Measurements from ENCODE around the gene ARHGAP18.
A peak's percentile ranks its signal among the peaks of the same experiment; 100 is the strongest.

Gene ARHGAP18

DNA sequence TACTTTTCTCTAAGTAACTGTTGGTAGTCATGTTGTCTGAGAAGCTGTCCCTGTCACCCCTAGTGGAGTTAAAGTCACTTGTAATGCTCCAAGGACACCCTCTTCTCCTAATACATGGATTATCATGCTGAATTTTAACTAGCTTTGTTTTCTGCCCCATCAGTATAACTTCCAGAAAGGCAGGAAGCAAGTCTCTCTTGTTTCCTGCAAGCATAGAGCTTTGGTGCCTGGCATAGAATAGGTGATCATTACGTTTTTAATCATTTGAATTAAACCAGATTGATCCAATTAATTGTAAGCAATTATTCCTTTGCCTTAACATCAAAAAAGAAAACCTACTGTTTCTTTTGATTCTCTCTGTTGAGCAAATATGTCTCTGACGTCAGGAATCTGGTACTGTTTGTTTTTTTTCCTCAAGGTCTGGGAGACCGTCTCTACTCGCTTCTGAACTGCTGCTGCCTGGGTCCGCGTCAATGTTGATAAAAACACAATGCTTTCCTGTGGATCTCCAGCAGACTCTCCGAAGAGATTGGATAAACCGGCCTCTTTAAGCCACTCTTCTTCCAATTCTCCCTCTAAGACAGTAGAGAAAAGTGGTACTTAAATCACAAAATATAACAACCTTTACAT, 71.8 kb downstream of the ARHGAP18 start:
- no peak for DNase-seq

DNA sequence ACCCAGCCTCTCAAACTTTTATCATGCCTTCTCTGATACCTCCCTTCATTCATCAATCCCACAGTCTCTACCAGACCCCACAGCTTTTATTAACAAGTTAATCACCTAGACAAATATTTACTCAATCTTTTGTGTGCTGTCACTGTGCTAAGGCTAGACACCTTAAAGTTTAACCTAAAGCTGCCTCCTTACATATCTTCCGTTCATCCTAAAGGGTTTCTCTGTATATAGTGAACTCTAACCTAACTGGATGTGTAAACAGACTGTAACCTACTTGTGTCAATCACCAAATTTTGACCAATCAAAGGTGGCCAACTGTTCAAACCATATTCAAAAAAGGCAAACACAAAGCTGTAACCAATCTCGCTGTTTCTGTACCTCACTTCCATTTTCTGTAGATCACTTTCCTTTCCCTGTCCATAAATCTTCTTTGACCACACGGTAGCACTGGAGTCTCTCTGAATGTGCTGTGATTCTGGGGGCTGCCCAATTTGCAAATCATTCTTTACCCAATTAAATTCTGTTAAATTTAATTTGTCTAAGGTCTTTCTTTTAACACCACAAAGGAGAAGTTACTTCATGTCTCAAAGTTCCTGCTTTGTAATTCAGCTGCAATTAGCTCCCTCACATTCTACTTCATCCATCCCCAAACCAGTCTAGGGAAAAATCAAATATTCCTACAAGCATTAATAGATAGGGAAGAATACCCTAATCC, 72.5 kb downstream of the ARHGAP18 start:
- DNase-seq, result no peak

DNA sequence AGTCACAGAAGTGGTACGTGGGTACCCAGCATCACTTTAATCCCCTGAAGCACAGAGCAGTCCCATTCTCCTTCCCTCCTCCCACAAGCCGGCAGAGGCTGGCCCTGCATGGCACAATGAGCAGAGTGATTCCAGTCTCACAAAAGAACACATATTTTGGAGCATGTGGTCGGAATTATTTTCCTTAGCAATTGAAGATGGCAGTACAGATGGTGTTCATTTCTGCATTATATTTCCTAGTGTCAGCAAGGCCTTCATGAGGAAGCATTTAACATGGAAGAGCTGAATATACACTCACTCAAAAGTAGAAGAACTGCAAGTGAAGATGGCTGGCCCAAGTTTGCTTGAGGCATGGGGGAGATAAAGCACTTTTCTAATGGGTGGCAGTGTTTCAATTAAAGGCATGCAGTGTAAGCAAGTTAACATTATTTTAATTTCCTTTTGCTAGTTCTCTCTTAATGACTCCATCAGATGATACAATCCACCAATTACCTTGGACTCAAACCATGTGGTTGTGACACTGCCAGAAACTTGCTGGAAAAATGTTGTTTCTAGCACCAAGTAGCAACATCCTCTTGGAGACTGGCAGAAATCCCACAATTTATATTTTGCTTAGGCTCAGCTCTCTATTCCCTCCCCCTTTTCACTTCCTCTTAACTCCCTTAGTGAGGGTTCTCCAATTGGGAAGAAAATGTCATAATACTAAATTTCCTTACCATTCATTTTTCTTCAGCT, 74.4 kb downstream of the ARHGAP18 start:
- DNase-seq, result no peak

DNA sequence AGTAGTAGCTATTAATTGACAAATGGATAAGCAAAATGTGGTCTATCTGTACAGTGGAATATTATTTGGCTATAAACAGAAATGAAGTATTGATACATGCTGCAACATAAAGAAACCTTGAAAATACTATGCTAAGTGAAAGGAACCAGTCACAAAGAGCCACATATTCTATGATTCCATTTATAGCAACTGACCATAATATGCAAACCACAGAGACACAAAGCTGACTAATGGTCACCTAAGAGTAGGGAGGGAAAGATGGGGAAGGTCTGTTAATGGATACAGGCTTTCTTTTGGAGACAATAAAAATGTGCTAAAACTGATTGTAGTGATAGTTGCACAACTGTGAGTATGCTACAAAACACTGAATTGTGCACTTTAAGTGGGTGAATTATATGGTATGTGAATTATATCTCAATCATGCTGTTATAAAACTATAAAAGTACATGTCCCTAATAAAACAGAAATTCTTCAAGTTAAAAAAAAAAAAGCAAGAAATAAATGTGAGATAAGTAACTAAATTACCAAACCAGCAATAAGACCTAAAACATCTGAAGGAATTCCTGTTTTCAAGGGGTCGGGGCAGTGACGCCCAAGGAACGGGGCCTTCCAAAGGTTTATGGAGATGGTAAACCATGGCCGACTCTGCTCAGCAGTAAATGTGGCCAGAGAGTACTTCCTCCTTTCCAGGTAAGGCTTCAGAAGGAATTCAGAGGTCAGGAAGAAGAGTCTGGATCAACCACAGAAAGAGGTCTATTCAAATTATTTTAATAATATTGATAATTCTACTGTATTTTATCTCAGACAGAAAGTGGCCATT, 75.4 kb downstream of the ARHGAP18 start:
- DNase-seq, result no peak

DNA sequence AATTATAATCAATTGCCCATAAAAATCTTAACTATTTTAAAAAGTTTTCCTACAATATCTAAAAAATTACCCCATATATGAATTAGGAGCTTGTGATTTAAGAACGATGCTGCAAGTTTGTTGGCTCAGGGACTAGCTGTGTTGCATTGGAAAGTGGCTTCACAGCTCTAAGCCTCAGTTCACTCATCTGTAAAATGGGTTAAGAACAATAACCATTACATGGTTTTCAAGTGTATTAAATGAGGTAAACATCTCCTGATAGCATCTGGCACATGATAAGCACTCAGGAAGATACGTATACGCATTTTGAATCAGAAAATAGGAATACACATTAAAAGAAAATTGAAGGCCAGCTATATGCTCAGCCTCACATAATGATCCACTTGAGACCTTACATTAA, 76.4 kb downstream of the ARHGAP18 start:
- DNase-seq, result no peak

DNA sequence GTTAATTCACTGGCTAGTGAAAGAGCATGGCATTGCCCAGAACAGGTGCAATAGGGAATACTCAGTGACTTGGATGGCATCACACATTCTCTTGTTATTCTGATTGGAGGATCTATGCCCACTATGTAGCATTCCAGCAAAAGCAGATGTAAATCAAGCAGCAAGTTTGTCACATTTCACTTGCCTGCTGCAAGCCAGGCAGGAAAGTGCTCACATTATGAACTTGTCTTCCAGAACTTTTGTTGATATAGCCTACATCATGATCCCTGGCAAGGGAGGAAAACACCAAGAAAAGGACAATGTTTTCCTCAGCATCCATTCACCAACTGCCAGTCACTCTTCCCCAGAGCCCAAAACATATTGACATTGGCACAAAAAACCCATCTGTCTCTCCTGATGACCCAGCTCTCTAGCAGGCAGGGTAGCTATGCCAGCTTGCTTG, 77.8 kb downstream of the ARHGAP18 start:
- DNase-seq, result no peak

DNA sequence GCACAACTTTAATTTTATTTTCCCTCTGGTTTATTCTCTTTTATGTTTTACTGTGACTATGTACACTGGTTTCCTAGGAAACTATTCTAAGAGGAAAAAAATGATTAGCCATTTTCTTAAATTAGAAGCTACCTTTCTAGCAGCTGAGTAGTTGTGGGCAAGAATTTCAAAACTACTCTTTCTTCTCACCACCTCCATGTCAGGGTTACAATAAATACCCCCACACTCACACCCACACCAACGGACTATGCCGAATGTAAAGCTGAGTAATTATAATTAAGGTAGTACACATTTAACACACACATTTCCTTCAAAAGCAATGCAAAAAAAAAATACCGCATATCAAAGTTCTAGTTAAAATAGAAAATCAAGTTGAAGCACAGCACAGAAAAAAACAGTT, 78.9 kb downstream of the ARHGAP18 start:
- DNase-seq, result no peak

DNA sequence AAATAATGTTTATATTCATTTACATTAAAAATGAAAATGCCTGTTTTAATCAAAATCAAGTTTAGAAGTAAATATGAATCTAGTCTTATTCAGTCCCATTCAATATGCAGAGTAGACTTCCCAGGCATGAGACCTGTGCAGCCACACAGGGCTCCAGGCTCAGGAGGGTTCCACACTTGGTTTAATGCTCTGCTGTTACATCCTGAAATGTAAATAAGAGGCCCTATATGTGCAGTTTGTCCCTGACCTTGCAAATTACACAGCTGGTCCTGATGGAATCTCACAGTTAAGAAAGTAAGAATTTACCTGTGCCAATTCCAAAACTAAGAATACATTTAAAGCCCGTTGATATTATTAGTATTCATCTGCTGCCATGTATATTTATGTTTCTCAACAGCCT, 79.4 kb downstream of the ARHGAP18 start:
- no peak for DNase-seq

DNA sequence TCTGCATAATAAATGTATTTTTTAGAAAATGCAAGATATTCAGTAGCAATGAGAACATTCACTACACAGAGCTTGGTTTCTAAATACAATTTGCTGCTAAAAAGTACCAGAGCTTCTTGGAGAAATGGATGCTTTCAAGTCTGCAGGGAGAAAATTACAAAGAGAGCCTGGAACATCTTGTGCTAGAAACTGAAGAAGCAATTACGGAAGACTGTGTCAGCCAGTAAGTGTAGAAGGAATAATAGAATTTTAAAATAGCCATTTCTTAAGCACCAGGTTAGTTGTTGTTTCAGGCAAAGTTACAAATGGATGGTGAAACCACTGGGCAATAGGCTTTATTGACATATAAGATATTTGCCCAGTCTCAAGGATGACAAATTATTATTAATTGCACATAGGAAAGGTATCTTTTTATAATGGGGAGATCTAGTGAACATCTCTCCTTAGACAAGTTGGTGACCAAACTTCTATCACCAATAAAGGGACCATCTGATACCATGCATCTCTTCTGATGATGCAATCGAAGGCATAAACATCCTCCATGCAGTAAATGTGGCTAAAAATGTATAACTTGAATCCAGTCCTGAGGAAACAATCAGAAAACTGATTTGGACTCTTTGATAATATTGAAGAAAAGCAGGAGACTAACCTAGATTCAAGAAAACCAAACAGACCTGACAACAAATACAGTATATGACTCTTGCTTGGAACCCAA, 81.7 kb downstream of the ARHGAP18 start:
- DNase-seq, result no peak

DNA sequence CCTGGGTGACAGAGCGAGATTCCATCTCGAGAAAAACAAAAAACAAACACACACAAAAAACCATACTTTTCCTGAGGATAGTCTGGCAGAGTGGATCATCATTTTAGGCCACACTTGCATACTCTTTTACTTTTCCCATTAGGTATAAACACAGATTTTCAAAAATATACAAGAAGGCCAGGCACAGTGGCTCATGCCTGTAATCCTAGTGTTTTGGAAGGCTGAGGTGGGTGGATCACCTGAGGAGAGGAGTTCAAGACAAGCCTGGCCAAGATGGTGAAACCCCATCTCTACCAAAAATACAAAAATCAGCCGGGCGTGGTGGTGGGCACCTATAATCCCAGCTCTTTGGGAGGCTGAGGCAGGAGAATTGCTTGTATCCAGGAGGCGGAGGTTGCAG, 85.5 kb downstream of the ARHGAP18 start:
- peak in 1 of 2 donors; percentile 14 for DNase-seq

DNA sequence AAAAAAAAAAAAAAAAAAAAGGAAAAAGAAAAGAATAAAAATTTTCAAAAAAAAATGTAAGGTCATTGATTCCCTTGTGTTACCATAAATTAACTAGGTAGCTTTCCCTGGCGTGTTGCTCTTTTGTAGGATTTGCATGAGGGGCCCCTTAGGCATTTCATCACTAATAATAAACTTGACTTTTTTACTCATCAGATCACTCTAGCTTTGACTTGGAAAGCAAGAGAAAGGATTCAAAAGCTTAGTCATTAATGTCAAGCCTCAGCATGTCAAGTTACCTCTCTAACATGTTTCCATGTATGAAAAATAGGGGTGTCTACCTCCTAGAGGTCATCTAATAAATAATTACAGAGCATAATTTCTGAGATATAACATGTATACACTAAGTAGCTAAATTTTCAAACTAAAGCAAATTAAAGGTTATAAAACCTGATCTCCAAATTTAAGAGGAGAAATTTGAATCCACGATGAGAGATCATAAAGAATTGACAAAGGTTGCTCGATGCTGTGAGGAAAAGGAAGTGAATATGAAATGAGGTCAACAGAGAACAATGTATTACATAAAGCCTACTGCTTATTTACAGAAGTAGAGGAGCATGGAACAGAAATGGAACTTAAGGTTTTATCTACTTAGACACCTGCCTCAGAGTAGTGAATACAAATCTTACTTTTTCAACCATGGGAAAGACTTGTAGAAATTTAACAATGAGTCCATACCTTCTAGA, 86.8 kb downstream of the ARHGAP18 start:
- DNase-seq, result no peak

DNA sequence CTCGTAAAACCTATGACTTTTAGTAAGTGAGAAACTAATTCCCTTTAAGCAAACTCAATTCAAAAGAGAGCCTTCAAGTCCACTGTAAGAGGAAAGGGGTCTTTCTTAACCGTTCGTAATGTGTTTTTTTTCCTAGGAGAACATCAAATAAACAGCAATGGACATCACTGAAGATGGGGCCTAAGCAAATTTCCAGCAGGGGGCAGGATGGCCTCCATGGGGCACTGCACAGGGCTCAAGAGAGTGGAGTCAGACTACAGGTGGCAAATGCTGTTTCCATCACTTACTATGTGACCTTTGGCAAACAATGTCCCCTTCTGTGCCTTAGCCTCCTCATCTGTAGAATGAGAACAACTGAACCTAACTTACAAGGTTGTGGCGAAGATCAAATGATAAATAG, 88.7 kb downstream of the ARHGAP18 start:
- DNase-seq, result peak; percentile 40 to 42

DNA sequence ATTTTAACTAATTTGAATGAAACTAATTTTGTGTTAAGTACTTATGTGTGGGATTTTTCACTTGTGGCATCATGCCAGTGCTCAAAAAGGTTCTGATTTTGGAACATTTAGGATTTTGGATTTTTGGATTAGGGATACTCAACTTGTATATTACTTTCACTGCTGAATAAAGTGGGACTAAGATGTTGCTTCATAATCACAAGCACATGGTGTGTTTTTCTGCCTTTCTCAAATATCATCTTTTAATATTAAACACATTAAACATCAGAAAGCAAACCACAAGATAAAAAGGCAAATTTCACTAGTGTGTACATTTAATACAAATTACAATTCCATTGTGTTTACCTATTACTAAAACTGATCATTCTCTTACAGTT, 89.8 kb downstream of the ARHGAP18 start:
- no peak for DNase-seq

DNA sequence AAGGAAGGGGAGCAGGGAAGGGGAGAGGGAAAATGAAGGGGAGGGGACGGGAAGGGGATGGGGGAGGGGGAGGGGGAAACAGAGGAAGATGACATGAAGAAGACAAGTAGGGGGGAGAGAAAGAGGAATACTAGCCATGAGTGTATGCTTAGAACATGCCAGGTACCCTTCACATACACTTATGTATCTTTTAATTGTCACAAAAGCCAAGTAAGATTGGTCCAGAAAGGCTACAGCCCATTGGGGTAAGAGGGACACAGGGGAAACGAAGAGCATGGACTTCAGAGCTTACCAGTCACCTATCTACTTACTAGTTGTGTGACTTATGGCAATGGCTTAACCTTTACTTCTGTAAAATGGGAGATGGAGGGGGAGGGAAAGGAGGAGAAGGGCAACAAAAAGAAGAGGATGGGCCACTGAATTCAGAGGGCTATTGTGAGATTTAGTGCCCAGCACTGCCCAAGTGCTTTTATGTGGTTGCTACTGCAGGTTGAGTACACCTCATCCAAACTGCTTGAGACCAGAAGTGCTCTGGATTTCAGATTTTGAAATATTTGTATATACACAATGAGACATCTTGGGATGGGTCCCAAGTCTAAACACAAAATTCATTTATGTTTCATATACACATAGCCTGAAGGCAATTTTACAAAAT, 90.3 kb downstream of the ARHGAP18 start:
- DNase-seq, result no peak

DNA sequence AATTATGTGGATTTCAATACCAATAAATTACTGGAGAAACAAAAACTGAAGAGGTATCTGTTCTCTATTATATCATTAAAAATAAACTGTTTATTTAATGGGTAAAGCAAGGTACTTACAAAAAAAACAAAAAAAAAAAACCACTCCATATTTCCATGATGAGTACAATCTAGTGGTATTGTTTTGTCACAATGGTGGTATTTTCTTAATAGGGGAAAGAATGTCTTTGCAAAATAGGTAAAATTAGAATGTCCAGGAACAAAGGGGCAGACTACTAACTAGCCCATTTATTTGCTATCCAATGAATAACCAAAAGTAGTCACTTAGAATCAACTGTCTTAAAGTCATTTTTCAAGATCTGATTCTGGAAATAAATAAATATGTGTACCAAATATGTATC, 92.0 kb downstream of the ARHGAP18 start:
- no peak for DNase-seq

DNA sequence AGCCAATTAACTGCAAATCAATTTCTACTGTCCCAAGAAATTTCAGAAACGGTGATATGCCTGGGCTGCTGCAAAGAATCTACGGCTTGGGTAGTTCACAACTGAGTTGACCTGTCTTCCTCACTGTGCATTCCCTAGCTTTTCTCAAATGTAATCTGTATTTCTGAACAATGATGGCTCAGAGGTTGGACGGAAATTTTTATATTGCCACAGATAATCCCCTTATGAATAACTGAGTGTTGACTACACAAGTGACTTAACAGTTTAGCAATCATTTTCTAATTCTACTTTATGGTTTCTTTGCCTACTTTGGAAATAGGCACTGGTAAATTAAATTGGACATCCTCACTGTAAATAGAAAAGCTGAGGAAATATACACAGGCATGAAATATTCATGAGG, 94.5 kb downstream of the ARHGAP18 start:
- DNase-seq, result no peak

DNA sequence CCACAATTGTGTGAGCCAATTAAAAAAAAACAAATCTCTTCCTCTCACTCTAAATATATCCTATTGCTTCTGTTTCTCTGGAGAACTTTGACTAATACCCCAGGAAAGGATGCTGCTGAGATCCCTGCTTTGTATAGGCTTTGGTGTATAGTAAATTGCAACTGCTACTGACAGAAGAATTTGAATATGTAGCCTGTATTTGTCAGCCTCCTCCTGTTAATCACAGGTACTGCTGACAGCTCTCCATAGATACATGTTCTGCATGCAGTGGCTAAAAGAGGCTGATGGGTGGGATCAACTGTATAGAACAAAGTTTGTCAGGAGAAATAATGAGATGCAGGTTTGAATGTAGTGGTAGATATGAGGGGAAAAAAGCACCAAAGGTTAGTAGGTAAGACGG, 95.0 kb downstream of the ARHGAP18 start:
- no peak for DNase-seq

DNA sequence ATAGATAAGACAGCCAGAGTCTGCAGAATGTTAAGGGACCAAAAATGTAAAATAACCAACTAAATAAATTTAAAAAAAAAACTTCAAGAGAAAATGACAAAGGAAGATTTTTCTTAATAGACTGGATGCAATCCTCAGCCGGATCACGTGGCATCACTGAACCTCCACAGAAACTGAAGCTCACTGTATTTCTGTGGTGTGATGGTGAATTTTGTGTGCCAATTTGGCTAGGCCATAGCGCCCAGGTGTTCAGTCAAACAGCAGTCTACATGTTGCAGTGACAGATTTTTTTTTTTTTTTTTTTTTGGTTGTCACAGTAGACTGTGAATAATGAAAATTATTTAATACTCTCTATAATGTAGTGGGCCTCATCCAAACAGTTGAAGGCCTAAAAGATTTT, 95.5 kb downstream of the ARHGAP18 start:
- DNase-seq, result no peak

DNA sequence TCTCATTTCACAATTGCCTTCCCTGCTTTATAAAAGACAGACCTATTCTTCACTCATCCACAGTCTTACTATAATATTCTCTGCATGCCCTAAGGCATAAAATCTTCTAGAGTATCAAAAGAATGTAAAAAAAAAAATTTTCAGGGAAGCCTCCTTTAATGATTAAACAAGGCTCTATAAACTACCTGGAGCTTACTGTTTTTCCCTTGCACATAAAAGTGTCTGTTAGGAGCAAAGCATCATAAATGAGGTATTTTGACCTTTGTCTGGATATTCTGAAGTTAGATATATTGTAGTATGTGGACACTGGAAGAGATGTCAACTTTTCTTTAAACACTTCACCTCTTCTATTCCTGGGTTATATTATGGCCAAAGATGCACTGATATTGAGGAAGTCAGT, 97.5 kb downstream of the ARHGAP18 start:
- DNase-seq, result no peak

DNA sequence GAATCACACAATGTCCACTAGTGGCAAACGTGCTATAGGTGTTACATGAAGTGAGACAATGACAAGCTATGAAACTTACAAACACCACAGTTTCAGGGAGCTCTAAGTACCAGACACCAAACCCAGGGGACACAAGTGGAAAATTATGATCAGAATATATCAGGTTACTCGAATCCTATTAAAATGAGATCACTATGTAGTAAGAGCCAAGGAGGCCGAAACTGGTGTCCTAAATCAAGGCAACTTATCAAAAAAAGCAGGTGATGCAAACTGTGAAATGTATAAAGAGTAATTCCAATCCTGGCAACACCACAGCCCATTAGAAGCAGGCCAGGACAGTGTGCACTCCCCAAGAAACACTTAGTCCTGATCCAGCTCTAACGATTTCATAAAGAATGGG, 100.3 kb downstream of the ARHGAP18 start:
- DNase-seq, result no peak

DNA sequence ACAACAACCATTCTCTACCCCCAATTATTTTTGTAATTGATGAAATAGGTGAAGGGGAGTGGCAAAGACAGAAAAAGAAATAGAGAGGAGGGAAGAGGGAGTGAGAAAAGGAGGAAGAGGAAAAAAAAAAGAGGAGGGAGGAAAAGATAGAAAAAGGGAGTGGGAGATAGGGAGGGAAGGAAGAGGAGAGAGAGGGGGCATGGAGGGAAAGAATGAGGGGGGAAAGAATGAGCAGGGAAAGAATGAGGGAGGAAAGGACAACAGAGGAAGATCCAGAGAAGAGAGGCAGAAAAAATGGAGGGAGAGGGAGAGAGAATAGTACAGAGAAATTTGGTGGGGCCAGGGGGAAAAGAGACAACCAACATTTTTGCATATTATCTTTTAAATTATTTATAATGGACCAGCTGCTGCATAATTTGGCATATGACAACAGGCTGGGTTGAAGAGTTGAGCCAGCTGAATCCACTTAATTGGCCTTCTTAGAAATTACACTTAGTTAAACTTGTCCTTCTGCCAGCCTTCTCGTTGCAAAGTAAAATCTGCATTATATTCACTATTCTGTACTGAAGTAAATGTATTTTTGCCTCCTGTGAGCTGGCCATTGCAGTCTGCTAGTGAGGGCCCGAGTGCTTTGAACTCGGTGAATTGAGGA, 101.0 kb downstream of the ARHGAP18 start:
- no peak for DNase-seq

Data from stimulated activated CD4-positive, alpha-beta T cell treated with anti-CD3 and anti-CD28 coated beads, Interleukin-2, amount 100 ng/mL, for 24 hours (primary cell).